ENCODE results near the gene ACTR1B. TPM values are rescaled to one million over a fixed set of nuclear protein-coding genes. Genes with fewer than 3 reads are reported as not detected.
"Not testable (repeated sequence)": the region's sequence is repeated elsewhere in the genome, so short reads cannot be mapped to it uniquely, and the experiment has no call there.

Gene ACTR1B
- total RNA-seq, result 76.3 and 81.2 TPM in 2 replicates

- peak; percentile 99 for DNase-seq
Measured at GRCh38 chr2:97663962-97664635, at the start of gene ACTR1B. ACTR1B (minus strand) TSS chr2:97664044; CDS start chr2:97663890, 154 bp downstream.

DNA sequence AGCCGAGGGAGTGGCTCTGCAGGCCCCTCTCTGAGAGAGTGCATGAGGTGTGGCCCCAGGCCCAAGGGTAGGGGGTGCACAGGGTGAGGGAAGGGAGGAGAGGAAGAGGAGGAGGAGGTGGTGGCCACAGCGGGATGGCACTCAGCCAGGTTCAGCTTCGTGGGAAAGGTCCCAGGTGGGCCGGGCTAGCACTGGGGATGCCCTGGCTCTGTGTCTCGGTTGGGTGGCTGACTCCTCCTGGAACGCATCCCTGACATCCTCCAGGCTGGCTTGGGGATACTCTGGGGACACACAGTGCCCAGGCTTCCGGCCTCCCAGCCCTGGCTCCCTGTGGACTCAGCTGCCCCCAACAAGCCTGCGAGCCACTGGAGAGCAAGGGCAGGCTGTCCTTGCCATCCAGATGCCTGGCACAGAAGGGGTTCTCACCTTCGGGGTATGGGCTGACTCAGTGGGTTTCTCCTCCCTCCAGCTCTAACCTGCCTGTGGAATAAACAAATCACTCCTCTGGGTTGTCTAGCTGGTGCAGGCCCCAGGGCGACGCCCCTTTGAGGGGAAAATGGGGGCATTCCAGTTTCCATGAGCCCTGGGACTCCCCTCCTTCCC lies 49.0 kb upstream of the ACTR1B start:
- no peak for DNase-seq

DNA sequence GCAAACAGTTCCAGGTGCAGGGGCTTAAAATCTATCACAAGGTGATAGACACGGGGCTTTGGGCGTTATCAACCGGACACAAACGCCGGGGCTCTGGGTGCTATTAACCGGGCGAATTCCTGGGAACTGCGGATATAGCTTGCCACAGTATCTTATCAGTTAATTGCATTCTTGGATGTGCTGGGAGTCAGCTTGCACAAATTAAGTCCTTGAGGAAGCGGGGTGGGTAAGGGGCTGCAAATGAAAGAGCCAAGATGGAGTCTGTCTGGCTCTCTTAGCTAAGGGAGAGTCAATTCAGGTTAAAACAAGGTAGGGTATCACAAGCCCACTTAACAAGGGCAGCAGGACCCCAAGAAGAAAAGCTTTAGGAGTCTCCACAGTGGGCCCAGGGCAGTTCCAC lies 48.3 kb upstream of the ACTR1B start:
- not testable (repeated sequence) for DNase-seq

DNA sequence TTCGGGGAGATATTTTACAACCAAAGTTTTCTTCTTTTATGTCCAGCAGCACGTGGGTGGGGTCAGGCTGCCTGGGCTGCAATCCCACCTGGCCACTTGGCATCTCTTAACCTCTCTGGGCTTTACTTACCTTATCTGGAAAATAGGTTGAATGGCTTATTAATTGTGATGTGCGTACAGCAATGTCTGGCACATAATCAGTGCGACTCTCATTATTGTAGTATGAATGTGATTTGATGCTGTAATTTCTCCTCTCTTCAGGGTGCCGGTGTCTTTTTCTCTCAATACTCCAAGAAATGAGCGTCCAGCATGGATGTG lies 47.5 kb upstream of the ACTR1B start:
- DNase-seq, result no peak

- DNase-seq, result no peak
Measured at GRCh38 chr2:97708608-97709007, 44.8 kb upstream of the ACTR1B start.

DNA sequence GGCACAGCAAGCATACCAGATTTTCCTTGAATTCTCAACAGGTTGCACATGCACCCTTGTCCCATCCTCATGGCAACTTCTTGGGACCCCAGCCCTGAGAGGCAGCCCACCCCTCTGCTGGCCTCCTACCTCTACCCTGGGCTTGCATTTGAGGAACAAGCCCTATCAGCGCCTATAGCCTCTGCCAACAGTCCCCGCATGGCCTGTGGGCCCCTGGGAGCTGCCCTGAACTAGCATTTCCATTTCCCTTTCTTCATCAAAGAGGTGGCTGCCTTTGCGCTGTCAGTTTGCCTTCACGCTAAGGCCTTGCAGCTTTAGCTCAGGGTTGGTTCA lies 44.2 kb upstream of the ACTR1B start:
- no peak for DNase-seq

DNA sequence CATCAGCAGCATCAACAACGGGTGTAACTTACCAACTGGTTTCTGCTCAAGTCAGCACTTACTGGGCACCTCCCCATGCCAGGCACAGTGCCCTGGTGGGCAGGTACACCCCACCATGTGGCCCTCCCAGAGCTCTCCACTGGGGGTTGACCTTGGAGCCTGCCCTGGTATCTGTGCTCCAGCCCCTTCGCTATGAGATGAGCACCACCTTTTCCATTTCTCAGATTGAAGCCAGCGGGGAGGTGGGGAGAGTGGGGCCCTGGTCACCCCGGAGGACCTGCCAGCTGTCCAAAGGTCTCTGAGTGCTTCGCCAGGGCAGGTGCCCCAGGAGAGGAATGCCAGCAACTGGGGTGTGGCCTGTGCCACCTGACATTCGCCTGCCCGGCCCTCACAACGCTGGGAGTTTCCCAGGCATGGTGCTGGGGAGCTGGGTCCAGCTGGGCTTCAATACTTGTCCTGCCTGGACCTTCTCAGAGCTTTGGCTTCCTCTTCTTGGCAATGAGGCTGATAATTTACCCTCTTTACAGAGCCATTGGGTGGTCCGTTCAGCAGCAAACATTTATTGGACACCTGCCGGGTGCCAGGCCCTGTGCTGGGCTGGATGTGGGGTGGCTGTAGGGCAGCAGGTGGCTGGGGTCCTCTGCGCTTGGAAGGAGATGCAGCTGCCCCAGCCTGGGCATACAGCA lies 43.7 kb upstream of the ACTR1B start:
- DNase-seq, result no peak

DNA sequence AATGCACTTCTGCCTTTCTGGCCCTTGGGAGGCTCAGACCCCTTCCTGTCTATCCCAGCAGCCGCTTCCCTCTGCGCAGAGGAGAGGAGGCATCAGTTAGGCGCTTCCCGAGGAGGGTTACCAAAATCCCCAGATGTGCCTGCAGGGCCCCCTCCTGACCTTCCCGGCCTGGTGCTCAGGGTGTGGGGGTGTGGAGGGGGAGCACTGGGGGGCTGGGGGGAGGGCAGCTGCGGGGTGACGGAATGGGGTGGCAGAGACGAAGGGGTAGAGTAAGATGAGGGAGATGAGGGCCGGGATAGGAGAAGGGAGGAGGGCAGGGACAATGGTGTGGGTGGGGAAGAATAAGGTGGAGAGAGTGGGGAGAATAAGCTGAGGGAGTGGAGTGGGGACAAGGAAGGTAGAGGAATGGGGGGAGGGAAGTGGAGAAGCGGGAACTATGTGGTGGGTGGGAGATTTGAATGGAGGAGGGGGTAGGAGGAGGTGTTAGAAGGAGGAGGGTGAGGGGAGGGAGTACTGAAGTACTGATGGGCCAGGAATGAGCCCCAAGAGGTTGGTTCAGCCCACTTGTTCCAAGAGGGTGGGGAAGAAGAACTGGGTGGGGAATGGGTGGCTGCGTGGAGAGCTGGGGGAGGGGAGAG lies 43.0 kb upstream of the ACTR1B start:
- no peak for DNase-seq

DNA sequence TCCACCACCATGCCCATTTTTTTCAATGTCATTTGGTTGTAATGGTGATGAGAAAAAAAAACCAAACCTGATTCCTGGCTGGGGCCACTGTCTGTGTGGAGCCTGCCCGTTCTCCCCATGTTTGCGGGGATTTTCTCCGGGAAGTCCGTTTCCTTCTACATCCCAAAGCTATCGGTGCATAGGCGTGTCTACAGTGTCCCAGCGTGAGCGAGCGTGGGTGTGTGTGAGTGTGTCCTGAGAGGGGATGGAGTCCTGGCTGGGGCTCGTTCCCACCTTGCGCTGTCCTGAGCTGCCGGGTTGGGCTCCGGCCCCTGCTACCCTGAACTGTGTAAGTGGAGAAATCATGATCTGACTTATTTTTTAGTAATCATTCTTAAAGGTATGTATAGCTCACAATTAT lies 42.3 kb upstream of the ACTR1B start:
- no peak for DNase-seq

- no peak for DNase-seq
Measured at GRCh38 chr2:97704989-97705388, 41.1 kb upstream of the ACTR1B start.

GRCh38 chr2:97703741-97704140 lies 39.9 kb upstream of the ACTR1B start:
- DNase-seq, result no peak

DNA sequence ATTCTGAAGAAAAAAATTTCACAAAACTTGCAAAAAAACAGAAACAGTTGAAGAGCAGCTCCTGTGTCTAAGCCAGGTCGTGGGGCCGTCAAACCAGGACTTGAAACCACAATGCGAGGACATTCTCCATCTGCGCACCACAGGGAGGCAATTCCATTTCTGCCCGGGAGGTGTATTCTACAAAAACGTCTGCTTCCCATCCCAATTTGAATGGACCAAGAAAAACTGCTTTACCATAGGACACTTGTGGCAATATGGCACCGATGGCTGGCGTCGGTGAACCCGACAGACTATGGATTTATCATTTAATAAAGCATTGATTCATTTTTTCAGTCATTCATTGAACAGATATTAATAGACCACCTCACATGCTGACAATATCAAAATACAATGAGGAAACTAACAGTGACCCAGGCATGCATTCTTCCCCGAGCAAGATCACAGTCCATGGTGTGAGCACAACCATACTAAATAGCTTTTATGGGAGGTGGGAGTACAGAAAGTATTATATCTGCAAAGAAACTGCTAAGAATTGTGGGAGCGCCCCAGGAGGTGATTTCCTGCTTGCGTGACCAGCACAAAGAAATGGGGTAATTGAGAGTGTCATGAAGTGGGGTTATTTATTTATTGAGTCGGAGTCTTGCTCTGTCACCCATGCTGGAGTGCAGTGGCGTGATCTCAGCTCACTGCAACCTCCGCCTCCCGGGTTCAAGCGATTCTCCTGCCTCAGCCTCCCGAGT lies 39.1 kb upstream of the ACTR1B start:
- no peak for DNase-seq

GRCh38 chr2:97701851-97702465 lies 38.1 kb upstream of the ACTR1B start:
- DNase-seq, result no peak

DNA sequence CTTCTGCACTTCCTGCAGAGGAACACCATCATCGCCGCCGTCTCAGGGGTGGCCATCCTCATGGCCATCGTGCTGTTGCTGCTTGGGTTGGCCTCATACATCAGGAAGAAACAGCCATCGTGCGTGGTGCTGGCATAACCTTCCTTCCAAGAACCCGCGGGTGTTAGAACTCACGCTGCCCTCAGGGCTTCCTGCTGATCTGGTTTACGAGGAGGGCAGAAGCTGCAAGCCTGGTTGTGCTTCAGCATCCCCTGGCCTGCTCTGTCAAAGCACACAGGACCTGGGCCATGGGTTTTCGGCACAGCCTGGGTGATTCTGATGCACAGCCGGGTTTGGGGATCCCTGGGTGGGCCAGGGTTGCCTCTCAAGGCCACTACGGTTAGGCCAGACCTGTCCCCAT lies 37.3 kb upstream of the ACTR1B start:
- no peak for DNase-seq

DNA sequence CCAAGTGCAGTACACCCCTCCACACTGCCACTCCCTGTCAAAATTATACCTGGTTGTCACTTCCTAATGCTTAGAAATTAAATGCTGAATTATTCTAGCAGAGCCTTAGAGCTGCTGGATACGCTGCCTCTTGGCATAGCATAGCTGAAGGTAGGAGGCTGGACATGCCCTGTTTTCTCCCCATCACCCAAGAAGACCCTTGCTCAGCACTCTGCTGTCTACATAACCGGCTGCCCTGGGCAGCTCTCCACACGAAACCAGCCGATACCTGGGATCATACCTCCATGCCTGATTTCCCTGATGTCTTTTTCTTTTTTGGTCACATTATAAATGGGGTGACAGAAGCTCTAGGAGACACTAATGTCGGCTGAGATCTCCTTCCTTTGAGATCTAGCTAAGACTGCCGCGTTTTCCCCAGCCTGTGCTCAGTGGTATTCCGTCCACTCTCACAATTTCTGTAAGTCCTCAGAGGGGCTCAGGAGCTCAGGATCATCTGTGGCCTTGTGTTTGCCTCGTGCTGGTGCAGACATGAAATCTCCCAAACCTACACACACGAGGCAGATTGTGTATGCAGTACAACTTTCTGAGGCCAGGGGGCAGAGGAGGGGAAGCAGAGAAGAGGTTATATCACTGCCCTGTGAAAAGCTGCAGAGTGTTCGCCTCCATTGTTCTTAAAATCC lies 36.1 kb upstream of the ACTR1B start:
- peak; percentile 77 for DNase-seq

DNA sequence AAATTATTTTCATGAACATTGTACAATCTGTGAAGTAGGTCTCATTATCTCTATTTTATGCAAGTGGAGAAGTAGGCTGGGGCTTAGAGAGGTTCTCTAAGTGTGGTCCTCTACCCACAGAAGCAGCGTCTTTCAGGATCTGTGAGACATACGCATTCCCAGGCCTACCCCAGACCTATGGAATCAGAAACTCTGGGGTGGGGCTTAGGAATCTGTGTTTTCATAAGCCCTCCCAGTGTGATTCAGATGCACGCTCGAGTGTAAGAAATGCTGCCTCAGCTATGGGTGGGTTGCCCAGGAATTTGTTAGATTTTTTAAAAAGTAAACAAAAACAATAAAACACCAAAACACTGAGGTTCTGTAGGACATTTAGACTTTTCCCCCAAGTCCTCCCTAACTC lies 34.7 kb upstream of the ACTR1B start:
- DNase-seq, result no peak

GRCh38 chr2:97697252-97698235 lies 33.7 kb upstream of the ACTR1B start:
- DNase-seq, result peak; percentile 92

DNA sequence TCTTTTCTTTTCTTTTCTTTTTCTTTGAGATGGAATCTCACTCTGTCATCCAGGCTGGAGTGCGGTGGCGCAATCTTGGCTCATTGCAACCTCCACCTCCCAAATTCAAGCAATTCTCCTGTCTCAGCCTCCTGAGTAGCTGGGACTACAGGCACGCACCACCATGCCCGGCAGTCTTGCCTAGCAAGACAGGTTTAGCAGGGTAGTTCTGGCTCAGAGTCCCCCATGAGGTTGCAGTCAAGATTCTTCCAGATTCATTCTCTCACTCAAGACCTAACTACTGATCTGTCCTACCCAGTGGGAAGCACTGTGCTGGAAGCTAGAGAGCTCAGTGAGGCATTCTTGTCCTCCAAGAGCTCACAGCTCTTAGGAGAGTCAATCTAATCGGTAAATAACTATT lies 31.9 kb upstream of the ACTR1B start:
- DNase-seq, result no peak

DNA sequence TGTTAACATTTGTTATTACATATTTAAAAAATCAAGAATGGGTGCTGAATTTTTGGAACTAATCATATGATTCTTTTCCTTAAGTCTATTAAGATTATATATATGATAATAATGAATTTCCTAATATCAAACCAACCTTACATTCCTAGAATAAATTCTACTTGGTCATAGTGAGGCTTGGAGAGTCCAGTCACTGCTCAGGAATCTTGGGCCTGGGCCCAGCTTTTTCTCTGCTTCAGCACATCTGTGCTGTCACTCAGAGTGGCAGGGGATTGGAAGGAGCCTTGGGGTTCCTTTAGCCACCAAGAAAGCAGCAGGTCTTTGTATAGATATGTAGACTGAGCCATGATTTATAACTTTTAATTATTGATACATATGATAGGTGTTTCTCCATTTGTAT lies 29.6 kb upstream of the ACTR1B start:
- DNase-seq, result no peak

DNA sequence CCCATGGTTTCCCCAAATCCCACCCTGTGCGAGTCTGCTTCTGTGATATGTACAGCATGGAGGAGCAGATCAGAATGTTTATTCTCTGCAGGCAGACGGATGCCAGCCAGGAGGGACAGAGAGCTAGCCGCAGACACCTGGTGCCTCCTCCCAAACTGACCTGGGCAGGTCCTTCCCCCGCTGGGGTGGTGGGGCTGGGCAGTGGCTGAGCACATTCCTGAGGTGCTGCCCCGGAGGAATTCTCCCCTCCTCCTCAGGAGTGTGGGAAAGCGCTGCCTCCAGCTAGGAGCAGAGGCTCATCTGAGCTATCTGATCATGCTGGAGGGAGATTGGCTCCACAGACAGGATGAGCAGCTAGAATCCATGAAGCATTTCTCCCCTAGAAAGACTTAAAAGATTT lies 27.3 kb upstream of the ACTR1B start:
- no peak for DNase-seq
